ENCODE results near the gene ZNF804B. TPM values are rescaled to one million over a fixed set of nuclear protein-coding genes. Genes with fewer than 3 reads are reported as not detected.

Gene ZNF804B
- total and polyA plus RNA-seq, 12 donors: 0.04 to 0.09 (median 0.08) TPM; not detected in 7

DNA sequence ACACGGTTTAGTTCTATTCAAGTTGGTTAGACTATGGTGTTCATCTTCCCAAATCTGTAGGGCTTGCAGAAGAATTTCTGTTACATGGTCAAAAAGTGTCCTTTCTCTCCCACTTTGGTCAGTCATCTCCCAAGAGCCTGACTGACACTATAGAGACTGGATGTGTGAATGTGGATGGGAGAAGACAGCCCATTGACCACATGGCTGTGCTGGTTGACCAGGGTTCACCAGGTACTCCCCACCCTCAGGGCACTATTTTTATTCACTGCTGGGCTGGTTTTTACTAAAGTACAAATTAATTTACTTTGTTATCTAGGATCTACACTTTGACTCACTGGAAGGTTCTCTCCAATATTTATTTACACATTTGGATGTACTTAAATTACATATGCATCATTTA lies 2.3 kb downstream of the ZNF804B start:
- Histone ChIP-seq H3K9me3 (replicated peaks in 1 of 3) (no peaks in the 10 kb centered on the region), H3K36me3 (replicated peaks in 1 of 2) (no peaks in the 10 kb centered on the region), H3K27ac (no peak overlapping the region), H3K27me3 (peaks cover 41% of the 10 kb centered on the region), H3K4me1 (replicated peaks in 1 of 2) (peaks cover 0 to 11% of the 10 kb centered on the region in 2 donors), H3K4me3 (no peak overlapping the region)
- WGBS, 4 donors: 43 to 63% (median 54%) methylated on average over 1 of the region's 1 CpG
- DNase-seq: no peak
- no peak for TF ChIP-seq POLR2A (IDR thresholded peaks at IDR 0.05)
- TF ChIP-seq, protein P1, sequence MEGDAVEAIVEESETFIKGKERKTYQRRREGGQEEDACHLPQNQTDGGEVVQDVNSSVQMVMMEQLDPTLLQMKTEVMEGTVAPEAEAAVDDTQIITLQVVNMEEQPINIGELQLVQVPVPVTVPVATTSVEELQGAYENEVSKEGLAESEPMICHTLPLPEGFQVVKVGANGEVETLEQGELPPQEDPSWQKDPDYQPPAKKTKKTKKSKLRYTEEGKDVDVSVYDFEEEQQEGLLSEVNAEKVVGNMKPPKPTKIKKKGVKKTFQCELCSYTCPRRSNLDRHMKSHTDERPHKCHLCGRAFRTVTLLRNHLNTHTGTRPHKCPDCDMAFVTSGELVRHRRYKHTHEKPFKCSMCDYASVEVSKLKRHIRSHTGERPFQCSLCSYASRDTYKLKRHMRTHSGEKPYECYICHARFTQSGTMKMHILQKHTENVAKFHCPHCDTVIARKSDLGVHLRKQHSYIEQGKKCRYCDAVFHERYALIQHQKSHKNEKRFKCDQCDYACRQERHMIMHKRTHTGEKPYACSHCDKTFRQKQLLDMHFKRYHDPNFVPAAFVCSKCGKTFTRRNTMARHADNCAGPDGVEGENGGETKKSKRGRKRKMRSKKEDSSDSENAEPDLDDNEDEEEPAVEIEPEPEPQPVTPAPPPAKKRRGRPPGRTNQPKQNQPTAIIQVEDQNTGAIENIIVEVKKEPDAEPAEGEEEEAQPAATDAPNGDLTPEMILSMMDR (IDR thresholded peaks at IDR 0.05): no peak
- intact Hi-C loops (cut with DNase I): no loop called here

DNA sequence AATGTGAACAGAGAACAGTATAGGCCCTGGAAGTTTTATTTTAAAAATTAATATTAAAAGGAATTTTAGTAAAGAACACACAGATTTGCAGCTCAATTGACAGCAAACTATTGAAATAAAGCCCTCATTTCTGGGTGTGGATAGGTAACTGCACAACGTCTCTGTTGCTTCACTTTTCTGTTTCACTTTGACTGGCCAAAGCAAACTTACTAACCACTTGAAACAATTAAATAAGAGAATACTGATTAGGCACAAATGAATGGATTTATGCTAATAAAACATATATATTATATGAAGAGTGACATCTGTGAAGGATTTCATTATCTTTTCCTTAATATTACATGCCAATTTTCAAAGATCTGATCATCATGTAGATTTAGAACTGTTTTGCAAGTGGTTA lies 11.9 kb downstream of the ZNF804B start:
- H3K27ac ChIP-seq: no peak overlapping the region
- H3K27me3 ChIP-seq: no peaks in the 10 kb centered on the region
- H3K9me3 ChIP-seq (replicated peaks in 1 of 3): no peaks in the 10 kb centered on the region
- no peaks in the 10 kb centered on the region for H3K36me3 ChIP-seq (replicated peaks in 1 of 2)
- no peak for DNase-seq
- no peaks in the 10 kb centered on the region for H3K4me1 ChIP-seq (replicated peaks in 1 of 2)
- intact Hi-C loops (cut with DNase I): no loop called here
- H3K4me3 ChIP-seq: no peak overlapping the region
- TF ChIP-seq, protein P1 (IDR thresholded peaks at IDR 0.05): no peak
- no peak for TF ChIP-seq POLR2A (IDR thresholded peaks at IDR 0.05)
- 72 to 94% (median 79%) methylated on average over 1 of the region's 1 CpG for WGBS, 4 donors

DNA sequence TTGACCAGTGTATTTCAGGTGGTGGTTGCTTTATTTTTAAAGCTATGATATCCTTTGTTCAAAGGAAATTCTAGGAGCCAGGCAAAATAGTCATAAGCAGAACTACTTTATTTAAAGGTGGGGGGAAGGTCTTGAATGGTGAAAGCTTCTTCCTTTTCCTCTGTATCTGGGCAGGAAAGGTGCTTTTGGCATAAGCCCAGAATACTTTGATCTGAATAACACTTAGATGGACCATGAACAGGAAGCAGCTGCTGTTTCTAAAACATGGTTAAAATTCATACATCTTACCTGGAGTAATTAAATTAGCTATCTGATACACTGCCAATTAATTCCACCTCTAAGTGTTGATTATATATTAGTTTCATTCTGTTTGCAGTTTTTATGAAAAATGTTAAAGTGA lies 13.3 kb downstream of the ZNF804B start:
- TF ChIP-seq, protein P1 (IDR thresholded peaks at IDR 0.05): no peak
- TF ChIP-seq POLR2A (IDR thresholded peaks at IDR 0.05): no peak
- Histone ChIP-seq H3K27me3 (no peaks in the 10 kb centered on the region), H3K27ac (no peak overlapping the region), H3K4me3 (no peak overlapping the region), H3K9me3 (replicated peaks in 1 of 3) (no peaks in the 10 kb centered on the region), H3K4me1 (replicated peaks in 1 of 2) (no peaks in the 10 kb centered on the region), H3K36me3 (replicated peaks in 1 of 2) (no peaks in the 10 kb centered on the region)
- intact Hi-C loops (cut with DNase I): no loop called here
- DNase-seq: no peak

- no peak overlapping the region for H3K4me3 ChIP-seq
- H3K4me1 ChIP-seq (replicated peaks in 1 of 2): no peaks in the 10 kb centered on the region
- H3K9me3 ChIP-seq (replicated peaks in 1 of 3): no peaks in the 10 kb centered on the region
- H3K36me3 ChIP-seq (replicated peaks in 1 of 2): no peaks in the 10 kb centered on the region
- no peak overlapping the region for H3K27ac ChIP-seq
- no peaks in the 10 kb centered on the region for H3K27me3 ChIP-seq
- TF ChIP-seq POLR2A (IDR thresholded peaks at IDR 0.05): no peak
- TF ChIP-seq, protein P1 (IDR thresholded peaks at IDR 0.05): no peak
- intact Hi-C loops (cut with DNase I): no loop called here
- DNase-seq: no peak
These were observed 16.3 kb downstream of the ZNF804B start for GRCh38 chr7:88775838-88776237.

All from adrenal gland (tissue), 12 donors.